Tibial nerve (tissue), 3 donors: ENCODE results near the gene MARF1.

Experiments
- POLR2A ChIP-seq, 2 donors: fragments of 450-650 bp; IDR thresholded peaks; one replicate each; pipeline ENCODE4 v1.6.1; 2017; ENCODE audit warnings: antibody characterized with exemption in 2 of 2, mild to moderate bottlenecking in 2 of 2, moderate library complexity in 2 of 2
- TF ChIP-seq, protein P1 (sequence below), 5 experiments: fragments of 200-600 bp in 3 of 5; fragments of 450-650 bp in 2 of 5; sonication (generic) in 3 of 5; IDR thresholded peaks; one replicate each; pipeline ENCODE4 v1.5.1; 2016 to 2019; ENCODE audit warnings: antibody characterized with exemption in 5 of 5, mild to moderate bottlenecking in 3 of 5, moderate library complexity in 2 of 5

GRCh38 chr16:15671530-15672117 is 28.7 kb upstream of the MARF1 start:
- no peak for TF ChIP-seq POLR2A (IDR thresholded peaks at IDR 0.05)
- TF ChIP-seq, protein P1, sequence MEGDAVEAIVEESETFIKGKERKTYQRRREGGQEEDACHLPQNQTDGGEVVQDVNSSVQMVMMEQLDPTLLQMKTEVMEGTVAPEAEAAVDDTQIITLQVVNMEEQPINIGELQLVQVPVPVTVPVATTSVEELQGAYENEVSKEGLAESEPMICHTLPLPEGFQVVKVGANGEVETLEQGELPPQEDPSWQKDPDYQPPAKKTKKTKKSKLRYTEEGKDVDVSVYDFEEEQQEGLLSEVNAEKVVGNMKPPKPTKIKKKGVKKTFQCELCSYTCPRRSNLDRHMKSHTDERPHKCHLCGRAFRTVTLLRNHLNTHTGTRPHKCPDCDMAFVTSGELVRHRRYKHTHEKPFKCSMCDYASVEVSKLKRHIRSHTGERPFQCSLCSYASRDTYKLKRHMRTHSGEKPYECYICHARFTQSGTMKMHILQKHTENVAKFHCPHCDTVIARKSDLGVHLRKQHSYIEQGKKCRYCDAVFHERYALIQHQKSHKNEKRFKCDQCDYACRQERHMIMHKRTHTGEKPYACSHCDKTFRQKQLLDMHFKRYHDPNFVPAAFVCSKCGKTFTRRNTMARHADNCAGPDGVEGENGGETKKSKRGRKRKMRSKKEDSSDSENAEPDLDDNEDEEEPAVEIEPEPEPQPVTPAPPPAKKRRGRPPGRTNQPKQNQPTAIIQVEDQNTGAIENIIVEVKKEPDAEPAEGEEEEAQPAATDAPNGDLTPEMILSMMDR (IDR thresholded peaks at IDR 0.05) = no peak
